HL-60/S4 (cell line): ENCODE results near the gene KCNJ11.
"Not testable (repeated sequence)": the region's sequence is repeated elsewhere in the genome, so short reads cannot be mapped to it uniquely, and the experiment has no call there.

ENCODE experiments used
- in situ Hi-C: fragments of 300-500 bp; cut with MboI; formaldehyde crosslinking; loops from 2 replicates; pipeline ENCODE4 v1.14.3; 2022; ENCODE audit warnings: low sequenced_read_pairs

The KCNJ11 gene

DNA sequence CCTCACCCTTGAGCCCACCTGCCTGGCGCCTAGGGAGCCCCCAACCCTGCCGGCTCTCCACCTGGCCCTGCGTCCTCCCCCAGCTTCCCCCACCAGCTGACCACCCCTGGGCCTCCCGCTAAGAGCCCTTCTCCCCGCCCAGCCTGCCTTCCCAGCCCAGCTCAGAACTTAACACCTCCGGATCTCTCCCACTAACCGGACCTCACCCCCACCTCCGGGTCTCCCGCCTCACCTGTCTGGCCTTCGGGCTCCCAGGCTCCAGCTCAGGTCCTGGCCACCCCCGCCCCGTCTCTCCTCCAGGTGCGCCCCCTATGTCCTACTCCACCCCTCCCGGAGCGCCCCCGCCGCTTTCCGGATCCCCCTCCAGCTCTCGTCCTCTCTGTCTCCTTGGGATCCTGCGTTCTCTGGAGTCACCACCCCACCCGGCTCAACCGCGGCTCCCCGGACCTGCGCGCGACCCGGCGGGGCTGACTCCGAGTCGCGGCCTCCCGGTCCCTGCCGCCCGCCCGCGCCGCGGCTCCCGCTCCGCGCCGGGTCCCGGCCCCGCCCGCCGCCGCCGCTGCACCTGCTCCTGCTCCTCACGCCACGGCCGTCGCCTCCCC lies at the start of gene KCNJ11:
Gene KCNJ11, minus strand, starts transcription at position 51 of the 602 bp plus-strand sequence. CDS start 568 bp downstream, outside the sequence.
- in situ Hi-C loops: no loop called here

GRCh38 chr11:17437366-17437765 lies 48.9 kb upstream of the KCNJ11 start:
- in situ Hi-C loops: no loop called here

DNA sequence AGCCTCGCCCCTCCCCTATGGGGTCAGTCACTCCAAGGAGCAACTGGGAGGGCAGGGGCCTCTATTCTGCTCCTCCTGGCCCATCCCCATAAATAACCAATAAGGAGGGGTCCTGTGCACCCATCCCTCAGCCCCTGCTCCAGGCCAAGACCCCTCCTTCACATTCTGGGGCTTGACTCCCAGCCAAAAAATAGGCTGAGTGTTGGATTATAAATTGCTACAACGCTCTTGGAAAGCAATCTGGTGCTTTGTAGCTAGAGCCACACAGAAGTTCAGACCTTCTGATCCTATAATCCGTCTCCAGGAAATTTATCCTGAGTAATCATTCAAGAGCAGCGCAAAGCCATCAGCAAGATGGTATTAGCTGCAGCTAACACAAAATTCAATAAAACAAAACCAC lies 45.6 kb upstream of the KCNJ11 start:
- in situ Hi-C loops: no loop called here

DNA sequence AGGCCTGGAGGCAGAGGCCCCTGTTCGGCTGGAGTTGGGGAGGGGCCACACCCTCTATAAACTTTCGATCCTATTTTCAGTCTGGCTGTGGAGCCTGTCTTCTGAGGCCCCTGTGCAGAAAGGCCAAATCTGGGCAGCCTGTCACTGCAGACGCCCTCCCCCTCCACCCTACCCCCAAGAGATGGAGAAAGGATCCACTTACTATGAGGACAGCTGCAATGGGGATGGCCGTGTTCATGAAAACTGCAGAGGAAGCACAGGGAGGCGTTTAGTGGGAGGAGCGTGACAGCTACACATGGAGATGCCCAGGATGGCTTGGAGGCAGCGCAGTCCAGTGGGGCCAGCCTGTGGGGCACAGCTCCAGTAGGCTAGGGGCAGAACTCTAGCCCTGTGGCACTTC lies 43.5 kb upstream of the KCNJ11 start:
- in situ Hi-C loops: no loop called here

DNA sequence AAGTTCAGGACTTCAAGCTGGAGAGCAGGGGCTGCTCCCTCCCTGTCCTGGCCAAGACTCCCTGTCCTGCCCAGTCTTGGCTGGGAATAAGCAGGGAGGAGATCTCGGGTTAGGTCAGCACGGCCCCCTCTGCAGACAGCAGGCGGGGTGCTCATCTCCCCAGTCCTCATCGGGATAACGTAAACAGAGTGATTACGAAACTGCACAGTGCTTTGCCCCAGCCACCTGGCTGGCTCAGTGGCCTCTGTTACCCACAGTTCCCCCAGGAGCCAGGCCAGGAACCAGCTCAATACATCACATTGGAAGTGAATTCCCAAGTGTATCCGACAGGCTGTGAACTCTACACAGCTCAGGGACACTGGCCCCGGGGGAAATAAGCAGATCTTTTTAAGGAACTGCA lies 42.7 kb upstream of the KCNJ11 start:
- in situ Hi-C loops: no loop called here

GRCh38 chr11:17430616-17431015 lies 42.2 kb upstream of the KCNJ11 start:
- in situ Hi-C loops: no loop called here

DNA sequence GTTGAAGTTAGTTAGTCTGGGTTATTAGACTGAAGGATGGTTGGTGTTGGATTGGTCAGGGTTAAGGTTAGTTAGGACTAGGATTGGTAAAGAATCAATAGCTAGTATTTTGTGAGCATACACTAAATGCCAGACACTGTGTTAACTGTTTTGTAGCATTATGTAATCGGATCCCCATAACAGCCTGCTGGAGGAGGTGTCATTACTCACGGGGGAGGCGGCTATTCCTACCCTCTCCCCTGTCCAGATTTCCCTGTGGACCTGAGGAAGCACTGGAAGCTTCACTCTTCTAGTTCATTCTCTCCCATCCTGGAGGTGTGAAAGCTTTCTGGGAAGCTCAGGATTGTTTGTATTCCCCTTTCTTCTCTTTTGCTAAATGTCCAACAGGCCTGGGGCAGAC lies 40.5 kb upstream of the KCNJ11 start:
- in situ Hi-C loops: no loop called here

GRCh38 chr11:17428261-17428660 lies 39.8 kb upstream of the KCNJ11 start:
- in situ Hi-C loops: no loop called here

DNA sequence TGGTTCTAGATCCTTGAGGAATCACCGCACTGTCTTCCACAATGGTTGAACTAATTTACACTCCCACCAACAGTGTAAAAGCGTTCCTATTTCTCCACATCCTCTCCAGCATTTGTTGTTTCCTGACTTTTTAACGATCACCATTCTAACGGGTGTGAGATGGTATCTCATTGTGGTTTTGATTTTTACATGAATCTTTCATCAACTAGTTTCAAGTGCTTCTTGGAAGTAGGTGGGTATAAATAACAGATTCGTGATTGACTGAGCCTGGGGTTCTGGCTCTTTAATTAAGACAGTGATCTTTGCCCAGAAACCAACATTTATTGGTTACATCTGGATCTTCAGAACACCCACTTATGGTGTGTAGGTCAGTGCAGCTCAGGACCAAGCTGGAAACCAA lies 37.8 kb upstream of the KCNJ11 start:
- in situ Hi-C loops: not testable (repeated sequence)

- in situ Hi-C loops: no loop called here
These were observed 35.3 kb upstream of the KCNJ11 start for GRCh38 chr11:17423533-17424310.

GRCh38 chr11:17421781-17422180 lies 33.3 kb upstream of the KCNJ11 start:
- in situ Hi-C loops: no loop called here

DNA sequence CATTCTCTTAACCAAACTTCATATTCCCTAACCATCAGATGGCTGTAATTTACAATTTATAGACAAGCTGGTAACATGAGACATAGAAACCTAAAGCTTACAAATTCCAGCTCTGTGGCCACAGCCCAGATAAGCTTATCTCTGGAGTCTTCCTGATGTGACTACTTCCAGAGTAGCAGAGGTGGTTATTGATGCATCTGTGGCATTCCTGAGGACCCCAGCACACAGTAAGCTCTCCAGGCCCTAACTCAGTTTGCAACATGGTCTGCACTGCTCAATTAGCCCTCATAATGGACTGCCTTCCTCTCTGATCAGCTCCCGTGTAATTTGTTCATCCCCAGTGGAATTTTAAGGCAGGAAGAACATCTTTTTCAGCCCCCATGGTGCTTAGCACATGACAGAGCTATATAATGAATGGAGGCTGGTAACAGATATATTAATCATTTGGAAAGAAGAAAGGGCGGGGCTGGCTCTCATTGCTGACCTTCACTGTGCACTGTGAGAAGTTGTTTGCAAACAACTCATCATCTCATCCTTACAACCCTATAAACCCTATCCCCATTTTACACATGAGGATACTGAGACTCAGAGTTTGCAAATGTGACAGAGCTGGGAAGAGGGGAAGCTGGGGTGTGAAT lies 30.1 kb upstream of the KCNJ11 start:
- in situ Hi-C loops: no loop called here

GRCh38 chr11:17416492-17416891 lies 28.0 kb upstream of the KCNJ11 start:
- in situ Hi-C loops: no loop called here

DNA sequence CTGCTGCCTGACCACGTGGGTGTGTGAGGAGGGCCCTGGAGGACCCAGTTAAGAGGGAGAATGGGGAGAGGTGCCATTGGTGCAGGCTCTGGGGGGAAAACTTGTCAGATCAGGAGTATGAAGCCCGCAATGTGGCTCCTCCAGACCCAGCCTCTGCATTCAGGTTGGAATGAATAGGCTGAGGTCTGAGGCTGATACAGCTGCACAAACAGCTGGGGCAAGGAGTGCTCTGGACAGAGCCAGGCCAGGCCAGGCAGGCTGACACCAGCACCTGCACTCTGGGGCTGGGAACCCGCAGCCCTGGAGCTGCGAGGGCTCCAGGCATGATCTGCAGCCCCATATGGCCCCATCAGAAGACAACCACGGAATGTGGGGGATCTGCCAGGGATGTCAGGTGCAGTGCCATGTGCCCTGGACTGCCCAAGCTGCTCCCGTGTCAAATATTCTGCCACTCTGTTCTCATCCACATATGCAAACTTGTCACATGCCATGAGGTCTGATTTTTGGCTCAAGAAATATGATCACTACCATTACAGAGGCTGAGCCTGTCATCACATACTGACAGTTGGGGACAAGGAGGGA lies 27.2 kb upstream of the KCNJ11 start:
- in situ Hi-C loops: no loop called here

DNA sequence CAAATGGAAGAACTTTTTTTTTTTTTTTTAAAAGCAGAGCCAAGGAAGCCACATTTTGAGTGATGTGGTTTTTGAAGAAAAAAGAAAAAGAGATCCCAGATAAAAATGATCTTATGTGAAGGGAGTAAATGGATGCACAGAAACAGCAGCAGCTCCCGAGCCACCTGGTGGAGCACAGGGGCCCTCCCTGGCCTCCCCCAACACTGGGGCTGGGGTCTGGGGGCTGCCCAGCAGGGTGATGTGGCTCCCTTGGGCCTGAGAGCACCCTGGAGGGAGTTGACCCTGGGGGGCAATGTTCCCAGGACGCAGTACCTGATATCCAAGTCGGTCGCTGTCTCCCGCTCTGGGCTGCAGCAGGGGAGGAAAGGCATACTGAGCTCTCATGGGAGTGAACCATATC lies 26.5 kb upstream of the KCNJ11 start:
- in situ Hi-C loops: no loop called here

DNA sequence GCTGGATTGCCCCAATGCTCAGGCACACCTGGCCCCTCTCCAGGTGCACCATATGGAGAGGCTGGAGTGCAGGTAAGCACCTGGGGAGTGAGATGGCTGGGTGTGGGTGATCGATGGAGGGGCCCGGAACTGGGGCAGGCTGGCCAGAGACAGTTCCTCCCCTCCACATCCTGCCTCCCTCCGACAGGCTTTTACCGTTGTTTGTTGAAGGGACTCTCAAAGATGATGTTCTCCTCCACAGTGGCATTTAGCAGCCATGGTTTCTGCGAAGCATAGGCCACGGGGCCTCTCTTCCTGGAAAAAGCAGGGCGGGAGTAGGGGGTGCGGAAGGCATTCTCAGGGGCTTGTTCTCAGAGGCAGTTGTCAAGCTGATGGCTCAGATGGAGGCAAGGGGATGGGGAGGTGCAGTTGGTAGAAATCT lies 25.9 kb upstream of the KCNJ11 start:
- in situ Hi-C loops: no loop called here

GRCh38 chr11:17413414-17414316 lies 25.2 kb upstream of the KCNJ11 start:
- in situ Hi-C loops: no loop called here

- in situ Hi-C loops: no loop called here
These were observed 24.2 kb upstream of the KCNJ11 start for GRCh38 chr11:17412488-17413180.

- in situ Hi-C loops: no loop called here
These were observed 23.0 kb upstream of the KCNJ11 start for GRCh38 chr11:17411418-17411817.
